CD4-positive, alpha-beta T cell treated with Interleukin-21 for 1 hour (primary cell): ENCODE data around the gene HNRNPCL4.
"Not testable (repeated sequence)": the region's sequence is repeated elsewhere in the genome, so short reads cannot be mapped to it uniquely, and the experiment has no call there.

Source experiments
- DNase-seq: peaks from one replicate; pipeline ENCODE4 v3.0.0-alpha.2; 2020

HNRNPCL4 gene

DNA sequence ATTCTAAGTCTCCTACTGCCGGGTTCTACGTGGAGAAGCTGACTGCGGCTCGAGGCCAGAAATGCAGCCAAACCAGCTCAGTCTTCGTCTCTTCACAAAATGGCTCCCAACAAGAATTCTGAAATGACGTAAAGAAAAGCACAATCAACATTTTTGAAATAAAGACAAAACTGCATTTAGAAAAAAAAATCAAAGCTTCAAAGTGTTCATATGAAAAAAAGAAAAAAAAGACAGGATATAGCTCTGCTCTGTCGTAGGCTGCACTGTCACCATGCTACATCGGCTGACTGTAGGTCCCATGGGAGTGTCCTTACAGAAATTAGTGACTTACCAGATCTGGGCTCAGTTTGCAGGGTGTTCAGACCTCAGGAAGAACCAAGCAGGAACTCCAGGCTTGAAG lies at the start of gene HNRNPCL4:
TSS of gene HNRNPCL4 (minus strand) at position 101 of the 400 bp plus-strand sequence. CDS start 164 bp downstream, outside the sequence.
- not testable (repeated sequence) for DNase-seq

DNA sequence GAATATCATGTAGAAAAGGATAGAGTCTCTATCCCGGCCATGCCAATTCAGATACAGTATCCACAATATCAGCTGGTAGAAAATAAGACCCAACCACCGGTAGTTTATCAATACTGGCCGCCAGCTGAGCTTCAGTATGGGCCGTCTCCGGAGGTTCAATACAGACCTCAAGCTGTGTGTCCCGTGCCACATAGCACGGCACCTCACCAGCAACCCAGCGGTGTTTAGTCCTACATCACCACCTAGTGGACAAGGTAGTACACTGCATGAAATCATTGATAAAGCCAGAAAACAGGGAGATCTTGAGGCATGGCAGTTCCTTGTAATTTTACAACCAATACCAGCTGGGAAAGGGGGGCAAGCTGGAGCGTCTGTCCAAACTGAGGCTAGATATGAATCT lies 43.3 kb upstream of the HNRNPCL4 start:
- DNase-seq, result not testable (repeated sequence)

DNA sequence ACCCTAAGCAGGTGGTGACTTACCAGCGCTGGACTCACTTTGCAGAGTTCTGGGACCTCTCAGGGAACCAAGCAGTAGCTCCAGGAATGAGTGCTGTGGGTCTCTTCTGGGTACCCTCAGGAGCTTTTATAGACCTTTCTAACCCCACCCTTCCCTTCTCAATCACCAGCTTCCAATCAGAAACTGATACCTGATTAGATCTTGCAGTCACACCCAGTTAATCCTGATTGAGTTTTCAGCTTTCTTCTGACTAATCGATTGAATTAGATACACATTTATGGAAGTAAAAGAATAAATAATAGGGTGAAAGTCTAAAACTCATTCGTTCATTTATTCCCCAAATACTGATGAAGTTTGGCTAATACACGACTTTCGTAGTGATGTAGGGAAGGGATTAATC lies 35.9 kb upstream of the HNRNPCL4 start, which contains the start of gene PRAMEF13:
TSS of gene PRAMEF13 (minus strand) at position 101 of the 400 bp plus-strand sequence. CDS start 1,820 bp downstream, outside the sequence.
- not testable (repeated sequence) for DNase-seq

GRCh38 chr1:13171548-13171947 lies 6.1 kb upstream of the HNRNPCL4 start, which contains the start of gene PRAMEF9:
PRAMEF9 (plus strand) TSS chr1:13171848; CDS start chr1:13175281, 3,433 bp downstream.
- DNase-seq, result not testable (repeated sequence)

DNA sequence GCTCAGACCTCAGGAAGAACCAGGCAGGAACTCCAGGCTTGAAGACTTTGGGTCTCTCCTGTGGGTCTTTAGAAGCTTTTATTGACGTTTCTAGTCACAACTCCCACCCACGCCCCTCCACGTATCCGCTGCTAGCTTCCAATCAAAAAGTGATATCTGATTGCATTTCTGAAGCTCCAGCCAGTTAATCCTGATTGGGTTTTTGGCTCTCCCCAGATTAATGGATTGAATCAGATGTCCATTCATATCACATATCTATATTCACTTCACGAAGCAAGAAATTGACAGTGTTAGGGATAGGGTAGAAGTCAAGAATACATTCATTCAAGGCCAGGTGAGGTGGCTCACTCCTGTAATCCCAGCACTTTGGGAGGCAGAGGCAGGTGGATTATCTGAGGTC lies 9.5 kb downstream of the HNRNPCL4 start, which contains the start of gene PRAMEF26:
TSS of gene PRAMEF26 (minus strand) at position 101 of the 400 bp plus-strand sequence. CDS start 2,914 bp downstream, outside the sequence.
- DNase-seq, result not testable (repeated sequence)

DNA sequence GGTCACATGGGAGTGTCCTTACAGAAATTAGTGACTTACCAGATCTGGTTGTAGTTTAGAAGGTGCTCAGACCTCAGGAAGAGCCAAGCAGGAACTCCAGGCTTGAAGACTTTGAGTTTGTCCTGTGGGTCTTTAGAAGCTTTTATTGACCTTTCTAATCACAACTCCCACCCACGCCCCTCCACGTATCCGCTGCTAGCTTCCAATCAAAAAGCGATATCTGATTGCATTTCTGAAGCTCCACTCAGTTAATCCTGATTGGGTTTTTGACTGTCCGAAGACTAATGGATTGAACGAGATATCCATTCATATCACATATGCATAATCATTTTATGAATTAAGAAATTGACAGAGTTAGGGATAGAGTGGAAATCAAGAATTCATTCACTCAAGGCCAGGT lies 48.7 kb downstream of the HNRNPCL4 start, which contains the start of gene HNRNPCL2:
TSS of gene HNRNPCL2 (minus strand) at position 101 of the 400 bp plus-strand sequence. CDS start 454 bp downstream, outside the sequence.
- not testable (repeated sequence) for DNase-seq
